ENCODE results near the gene CUBN.
"Not testable (repeated sequence)": the region's sequence is repeated elsewhere in the genome, so short reads cannot be mapped to it uniquely, and the experiment has no call there.

Gene CUBN

GRCh38 chr10:16853809-16854208, 275.8 kb downstream of the CUBN start:
- no peak for DNase-seq

- peak; percentile 60 for DNase-seq
Observed at GRCh38 chr10:16853201-16853600, 276.4 kb downstream of the CUBN start.

DNA sequence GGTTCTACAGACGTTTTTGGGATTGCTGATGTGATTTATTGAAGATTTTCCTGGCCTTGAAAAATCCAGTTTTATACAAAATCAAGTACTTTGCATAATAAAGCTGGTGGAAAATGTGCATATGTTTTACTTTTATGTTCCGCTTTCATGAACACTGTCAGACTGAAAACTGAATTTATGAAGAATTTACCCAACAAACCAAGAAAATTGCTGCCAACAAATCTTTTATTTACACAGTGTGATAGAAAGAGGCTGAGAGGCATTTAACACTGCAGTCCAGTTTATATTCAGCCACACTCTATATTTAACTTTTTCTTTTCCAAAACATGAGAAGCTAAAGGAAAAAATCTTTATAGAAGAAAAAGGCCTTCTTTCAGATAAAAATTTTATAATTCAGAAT, 277.0 kb downstream of the CUBN start:
- DNase-seq: no peak

DNA sequence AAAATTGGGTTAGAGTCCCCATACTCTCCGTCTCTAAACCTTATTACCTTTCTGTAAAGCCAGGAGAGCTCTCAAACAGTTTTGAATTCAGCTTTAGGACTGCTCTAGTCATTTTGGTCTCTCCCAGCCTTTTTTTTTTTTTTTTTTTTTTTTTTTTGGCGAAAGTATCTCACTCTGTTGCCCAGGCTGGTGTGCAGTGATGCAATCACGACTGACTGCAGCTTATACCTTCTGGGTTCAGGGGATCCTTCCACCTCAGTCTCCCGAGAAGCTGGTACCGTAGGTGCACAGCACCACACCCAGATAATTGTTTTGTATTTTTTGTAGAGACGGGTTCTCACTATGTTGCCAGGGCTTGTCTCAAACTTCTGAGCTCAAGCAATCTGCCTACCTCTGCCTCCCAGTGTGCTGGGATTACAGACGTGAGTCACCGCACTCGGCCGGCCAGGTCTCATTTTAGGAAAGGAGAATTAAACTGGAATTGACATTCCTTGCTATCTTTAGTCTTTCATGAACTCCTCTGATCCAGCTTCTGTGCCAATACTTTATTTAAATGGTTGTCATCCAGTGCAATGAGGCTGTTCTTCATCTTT, 281.0 kb downstream of the CUBN start:
- DNase-seq: no peak

GRCh38 chr10:16847644-16848043, 282.0 kb downstream of the CUBN start:
- no peak for DNase-seq

DNA sequence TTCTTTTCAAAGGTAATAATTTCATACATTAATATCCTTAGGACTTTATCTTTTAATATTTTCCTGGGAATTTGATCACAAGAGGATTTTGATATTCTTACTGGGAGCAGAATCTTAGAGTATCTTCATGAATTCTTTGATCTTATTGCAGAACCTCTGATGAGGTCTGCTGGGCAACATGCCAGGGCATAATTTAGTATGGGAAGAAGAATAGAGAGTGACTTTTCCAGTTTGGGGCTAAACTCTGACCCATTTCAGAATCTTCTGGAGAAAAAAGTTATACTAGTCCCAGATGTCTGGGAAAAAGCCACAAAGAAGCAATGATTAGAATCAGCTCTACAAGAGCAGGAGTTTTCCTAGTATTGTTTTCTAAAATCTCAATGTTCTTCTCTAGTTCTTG, 284.4 kb downstream of the CUBN start:
- no peak for DNase-seq

GRCh38 chr10:16843252-16843870, 286.2 kb downstream of the CUBN start:
- DNase-seq: peak; percentile 70

DNA sequence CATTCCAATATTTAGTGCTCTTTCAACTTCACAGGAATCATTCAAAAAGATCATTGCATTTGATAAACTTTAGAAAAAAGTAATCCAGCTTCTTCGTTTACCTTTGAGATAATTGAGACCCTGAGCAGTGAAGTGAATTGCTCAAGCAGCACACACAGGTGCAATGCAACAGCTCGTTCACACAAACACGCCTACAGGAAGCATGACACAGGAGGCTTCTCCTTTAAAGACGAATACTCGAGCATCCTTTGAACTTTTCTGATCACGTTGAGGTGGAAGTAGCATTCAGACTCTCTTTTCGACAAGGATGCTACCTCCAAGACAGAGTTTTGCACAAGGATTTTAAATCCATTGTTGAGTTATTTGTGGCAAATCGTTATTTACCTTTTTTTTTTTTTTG, 294.4 kb downstream of the CUBN start:
- no peak for DNase-seq

GRCh38 chr10:16832351-16833080, 297.1 kb downstream of the CUBN start:
- peak; percentile 95 for DNase-seq

DNA sequence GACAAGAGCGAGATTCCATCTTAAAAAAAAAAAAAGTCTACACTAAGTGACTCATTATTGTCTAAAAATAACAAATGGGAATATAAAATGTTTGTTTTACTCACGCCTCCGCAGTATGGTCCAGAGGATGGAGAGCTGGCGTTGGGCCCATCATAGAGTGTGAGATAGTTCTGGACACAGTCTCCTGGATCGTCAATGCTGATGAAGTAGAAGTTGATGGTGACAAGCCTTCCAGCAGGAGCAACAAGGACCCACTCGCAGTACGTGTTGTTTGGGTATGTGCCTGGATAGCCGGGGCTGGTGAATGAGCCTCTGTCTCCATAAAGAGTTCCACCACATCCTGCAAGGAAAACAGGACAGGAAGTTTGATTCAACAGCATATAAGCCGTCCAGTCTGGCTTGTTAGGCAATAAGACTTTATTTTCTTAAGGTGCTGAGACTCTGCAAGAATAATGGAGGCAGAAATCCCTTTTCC, 300.9 kb downstream of the CUBN start:
- peak; percentile 85 for DNase-seq

GRCh38 chr10:16828114-16828568, 301.5 kb downstream of the CUBN start:
- peak; percentile 85 for DNase-seq

DNA sequence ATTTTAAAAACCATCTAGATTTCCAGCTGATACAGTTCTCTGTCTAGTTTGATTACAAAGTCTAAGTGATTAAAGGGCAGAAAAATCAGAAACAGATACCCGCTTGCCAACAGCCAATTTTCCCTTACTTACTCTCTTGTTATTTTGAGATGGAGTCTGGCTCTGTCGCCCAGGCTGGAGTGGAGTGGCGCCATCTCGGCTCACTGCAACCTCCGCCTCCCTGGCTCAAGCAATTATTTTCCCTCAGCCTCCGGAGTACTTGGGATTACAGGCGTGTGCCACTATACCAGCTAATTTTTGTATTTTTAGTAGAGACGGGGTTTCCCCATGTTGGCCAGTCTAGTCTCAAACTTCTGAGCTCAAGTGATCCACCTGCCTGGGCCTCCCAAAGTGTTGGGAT, 302.1 kb downstream of the CUBN start:
- not testable (repeated sequence) for DNase-seq

DNA sequence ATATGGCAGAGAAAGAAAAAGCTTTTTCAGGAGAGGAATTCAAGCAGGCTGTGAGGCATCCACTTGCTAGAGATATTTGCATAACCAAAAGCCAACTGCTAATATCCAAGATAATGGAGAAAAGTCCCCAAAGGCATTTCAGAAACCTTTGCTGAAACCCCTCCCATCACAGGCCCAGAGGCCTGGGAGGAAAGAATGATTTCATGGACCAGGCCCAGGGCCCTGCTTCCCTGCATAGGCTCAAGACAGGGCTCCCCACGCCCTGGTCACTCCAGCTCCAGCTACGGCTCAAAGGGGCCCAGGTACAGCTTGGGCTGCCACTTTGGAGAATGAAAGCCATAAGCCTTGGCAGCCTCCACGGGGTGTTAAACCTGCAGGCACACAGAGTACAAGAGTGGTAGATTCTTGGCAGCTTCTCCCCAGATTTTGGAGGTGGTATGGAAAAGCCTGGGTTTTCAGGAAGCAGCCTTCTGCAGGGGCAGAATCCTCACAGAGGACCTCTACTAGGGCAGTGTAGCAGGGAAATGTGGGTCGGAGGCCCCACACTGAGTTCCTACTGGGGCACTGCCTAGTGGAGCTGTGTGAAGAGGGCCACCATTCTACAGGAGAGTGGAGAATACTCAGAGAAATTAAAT, 306.8 kb downstream of the CUBN start:
- no peak for DNase-seq

GRCh38 chr10:16822027-16822426, 307.6 kb downstream of the CUBN start:
- DNase-seq: no peak

DNA sequence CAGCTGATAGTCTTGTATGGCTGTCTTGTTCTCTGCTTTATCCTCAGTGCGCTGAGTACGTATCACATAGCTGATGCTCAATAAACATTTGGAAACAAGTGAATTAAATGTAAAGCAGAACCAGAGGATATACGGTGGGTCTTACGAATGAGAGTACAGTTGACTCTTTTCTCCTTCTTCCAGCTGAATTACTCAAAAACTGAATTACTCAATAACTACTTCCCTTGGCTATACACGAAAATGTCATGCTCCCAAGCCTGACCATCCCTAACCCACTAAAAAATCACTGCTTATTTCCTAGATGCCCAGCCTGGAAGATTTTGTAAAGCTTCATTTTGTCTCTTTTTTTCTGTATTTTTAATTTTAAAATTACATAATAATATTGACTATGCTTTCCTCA, 309.2 kb downstream of the CUBN start:
- DNase-seq: no peak

GRCh38 chr10:16820018-16820417, 309.6 kb downstream of the CUBN start:
- no peak for DNase-seq

DNA sequence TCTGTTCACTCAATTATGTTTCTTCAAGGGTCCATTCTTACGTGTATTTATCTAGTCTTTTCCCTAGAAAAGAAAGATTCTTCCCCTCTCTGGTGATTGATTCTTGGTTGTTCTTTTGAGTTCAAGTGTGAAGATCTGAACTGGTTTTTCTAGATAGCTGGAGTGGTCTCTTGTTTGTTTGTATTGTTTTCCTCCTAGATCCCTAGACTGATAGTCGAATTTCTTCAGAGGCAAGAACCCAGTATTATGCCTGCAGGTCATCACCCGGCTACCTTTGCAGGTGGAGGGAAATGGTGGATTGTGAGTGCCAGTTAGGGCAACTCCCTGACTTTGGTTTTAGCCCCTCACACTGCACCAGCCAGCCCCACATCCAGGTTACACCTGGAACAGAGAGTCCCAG, 310.2 kb downstream of the CUBN start:
- DNase-seq: no peak

DNA sequence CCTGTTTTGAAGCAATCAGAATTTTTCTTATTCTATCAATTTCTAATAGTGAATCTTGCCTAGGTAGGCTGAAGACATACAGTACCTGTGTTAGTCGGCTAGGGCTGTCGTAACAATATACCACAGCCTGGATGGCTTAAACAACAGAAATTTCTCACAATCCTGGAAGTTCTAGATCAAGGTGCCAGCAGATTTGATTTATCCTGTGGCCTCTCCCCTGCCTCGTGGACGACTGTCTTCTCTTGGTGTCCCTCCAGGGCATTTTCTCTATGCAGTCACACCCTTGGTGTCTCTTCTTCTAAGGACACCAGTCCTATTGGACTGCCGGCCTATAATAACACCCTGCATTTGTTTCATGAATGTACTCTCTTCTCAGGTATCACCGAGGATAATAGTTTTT, 310.6 kb downstream of the CUBN start:
- DNase-seq: no peak

DNA sequence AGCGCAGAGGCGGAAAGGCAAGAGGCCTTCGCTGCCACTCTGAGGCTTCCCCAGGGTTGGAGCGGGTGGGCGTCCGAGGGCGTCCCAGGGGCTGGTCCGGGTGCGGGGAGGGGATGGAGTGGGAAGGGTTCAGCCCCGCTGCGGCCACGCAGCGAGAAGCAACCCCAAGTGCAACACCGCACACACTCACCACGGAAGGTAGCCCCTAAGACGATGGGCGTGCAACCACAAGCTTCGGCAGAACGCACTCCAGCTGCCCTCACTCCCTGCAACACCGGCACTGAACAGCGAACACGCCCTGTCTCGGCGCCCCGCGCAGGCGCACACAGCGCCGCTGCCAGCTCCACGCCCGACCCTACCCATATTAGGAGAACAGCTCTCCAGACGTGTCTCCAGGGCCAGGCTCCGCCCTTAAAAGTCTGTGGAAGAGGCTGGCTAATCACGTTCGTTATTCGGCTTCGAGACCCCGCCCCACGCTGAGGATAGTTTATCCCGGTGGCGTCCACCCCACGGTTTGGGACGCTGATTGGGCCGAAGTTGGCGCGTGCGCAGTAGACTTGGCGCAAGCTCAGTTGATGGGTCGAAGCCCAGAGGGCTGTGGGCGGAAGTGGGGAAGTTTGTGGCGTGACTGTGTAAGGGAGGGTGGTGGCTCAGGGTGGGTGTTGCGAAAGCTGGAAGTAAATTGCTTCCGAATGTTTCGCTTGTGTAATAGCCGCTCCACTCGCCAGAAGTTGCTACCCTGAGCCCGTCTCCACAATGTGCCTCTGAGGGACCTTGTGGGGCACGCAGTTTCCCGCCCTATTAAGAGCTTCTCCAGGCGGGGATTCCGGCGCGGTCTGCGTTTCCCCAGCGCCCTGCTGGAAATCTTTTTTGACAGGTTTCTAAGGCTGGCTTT, 312.2 kb downstream of the CUBN start, which contains the start of gene RSU1:
Gene RSU1, minus strand, starts transcription at position 300 of the 895 bp plus-strand sequence. CDS start 343 bp downstream, outside the sequence.
- DNase-seq: peak; percentile 100

DNA sequence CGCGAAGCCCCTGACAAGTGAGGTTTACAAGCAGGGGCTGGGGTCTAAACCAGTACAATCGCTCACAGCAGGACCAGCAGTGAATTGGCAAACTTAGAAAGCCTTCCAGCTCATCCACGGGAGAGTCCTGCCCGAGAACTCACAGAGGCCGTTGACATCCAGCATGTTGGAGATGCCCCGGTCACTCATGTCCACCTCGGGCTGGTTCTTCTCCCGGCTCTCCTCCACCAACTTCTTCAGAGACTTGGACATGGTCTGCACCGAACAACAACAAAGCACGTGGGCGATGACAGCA, 312.8 kb downstream of the CUBN start:
- DNase-seq: no peak

DNA sequence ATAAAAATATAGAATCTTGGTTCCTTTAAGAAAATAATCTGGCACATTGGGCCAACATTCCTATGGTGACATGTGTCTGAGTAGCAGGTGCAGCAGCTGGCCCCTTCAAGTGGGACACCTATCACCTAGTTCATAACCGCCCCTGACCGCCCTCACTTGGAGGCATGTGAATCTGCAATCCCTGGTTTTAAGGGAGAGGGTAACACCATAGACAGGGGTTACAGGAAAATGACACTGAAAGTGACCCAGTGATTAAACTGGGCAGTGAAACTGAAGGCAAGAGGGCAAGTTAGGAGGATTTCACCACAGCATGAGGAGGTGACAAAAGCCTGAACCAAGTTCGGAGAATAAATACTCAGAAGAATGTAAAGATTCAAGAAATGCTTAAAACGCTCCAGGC, 313.4 kb downstream of the CUBN start:
- DNase-seq: peak; percentile 8

DNA sequence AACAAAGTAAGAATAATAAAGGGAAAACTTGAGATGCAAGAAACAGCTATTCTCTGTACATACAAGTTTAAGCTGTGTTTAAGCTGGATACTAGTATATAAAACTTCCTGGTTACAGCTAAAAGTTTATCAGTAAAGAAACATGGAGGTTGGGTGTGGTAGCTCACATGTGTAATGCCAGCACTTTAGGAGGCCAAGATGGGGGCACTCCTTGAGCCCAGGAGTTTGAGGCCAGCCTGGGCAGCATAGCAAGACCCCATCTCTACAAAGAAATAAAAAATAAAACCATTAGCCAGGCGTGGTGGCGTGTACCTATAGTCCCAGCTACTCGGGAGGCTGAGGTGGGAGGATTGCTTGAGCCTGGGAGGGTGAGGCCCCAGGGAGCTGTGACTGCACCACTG, 315.6 kb downstream of the CUBN start:
- no peak for DNase-seq

- no peak for DNase-seq
Observed at GRCh38 chr10:16812676-16813075, 316.9 kb downstream of the CUBN start.
